K562 (cell line): Measurements from ENCODE around the gene PSMD1. TPM values are rescaled to one million over a fixed set of nuclear protein-coding genes. Genes with fewer than 3 reads are reported as not detected.
A peak's percentile ranks its signal among the peaks of the same experiment; 100 is the strongest.

Source experiments
- AFF1 ChIP-seq, 2 experiments: fragments of 450-650 bp; IDR thresholded peaks; 2 replicates each; pipeline ENCODE4 v1.6.1; 2018; ENCODE audit warnings: mild to moderate bottlenecking in 2 of 2, low read depth in 1 of 2; ENCODE audit not compliant: partially characterized antibody in 2 of 2
- CCAR2 ChIP-seq: fragments of 200-400 bp; formaldehyde crosslinking; IDR thresholded peaks from 2 replicates; pipeline ENCODE4 v1.6.1; 2017; ENCODE audit warnings: mild to moderate bottlenecking, low read depth, low read length
- CREB3L1 ChIP-seq: fragments of 450-650 bp; IDR thresholded peaks from 2 replicates; pipeline ENCODE4 v1.6.1; 2014; ENCODE audit warnings: low read depth, mild to moderate bottlenecking, moderate library complexity, borderline replicate concordance
- HMGXB4 ChIP-seq: sonication (generic); formaldehyde crosslinking; IDR thresholded peaks from 2 replicates; pipeline ENCODE4 v1.8.1; 2023; ENCODE audit warnings: mild to moderate bottlenecking, missing genetic modification reagents
- HNRNPL ChIP-seq: fragments of 200-400 bp; formaldehyde crosslinking; IDR thresholded peaks from 2 replicates; pipeline ENCODE4 v1.6.1; 2017; ENCODE audit warnings: low read depth, mild to moderate bottlenecking, low read length
- LARP7 ChIP-seq: fragments of 450-650 bp; IDR thresholded peaks from 2 replicates; pipeline ENCODE4 v1.6.1; 2016
- MCM3 ChIP-seq: fragments of 450-650 bp; IDR thresholded peaks from 2 replicates; pipeline ENCODE4 v1.6.1; 2016
- MYC ChIP-seq, 2 experiments: fragments of 250-450 bp in 1 of 2; sonication (Bioruptor Pico) in 1 of 2; IDR thresholded peaks; 2 replicates each; pipeline versions ENCODE4 v1.5.1 to v1.6.1; 2012 to 2021; ENCODE audit warnings: low read depth in 2 of 2, borderline replicate concordance in 1 of 2, improper control_type of control experiment in 1 of 2, low read length in 1 of 2, mild to moderate bottlenecking in 1 of 2, moderate library complexity in 1 of 2
- NBN ChIP-seq: fragments of 450-650 bp; IDR thresholded peaks from 2 replicates; pipeline ENCODE4 v1.6.1; 2016; ENCODE audit warnings: low read depth, mild to moderate bottlenecking
- NFE2L1 ChIP-seq: fragments of 450-650 bp; IDR thresholded peaks from 2 replicates; pipeline ENCODE4 v1.6.1; 2016; ENCODE audit warnings: missing genetic modification characterization, low read depth, mild to moderate bottlenecking, missing compliant biosample characterization, moderate library complexity, borderline replicate concordance
- POLR2G ChIP-seq: fragments of 200-400 bp; formaldehyde crosslinking; IDR thresholded peaks from 2 replicates; pipeline ENCODE4 v1.6.1; 2017; ENCODE audit warnings: low read depth, mild to moderate bottlenecking, antibody characterized with exemption, low read length, moderate library complexity
- RNF2 ChIP-seq: sonication (generic); IDR thresholded peaks from 2 replicates; pipeline ENCODE4 v1.6.1; 2016
- SMC3 ChIP-seq: conservative IDR thresholded peaks from 2 replicates; pipeline ENCODE4 v1.6.1; 2011; ENCODE audit warnings: low read depth, low read length, improper control_type of control experiment; ENCODE audit not compliant: insufficient read depth
- SRSF3 ChIP-seq: fragments of 200-400 bp; formaldehyde crosslinking; IDR thresholded peaks from 2 replicates; pipeline ENCODE4 v1.6.1; 2016; ENCODE audit warnings: mild to moderate bottlenecking, low read length, moderate library complexity; ENCODE audit not compliant: insufficient read depth
- TEAD4 ChIP-seq, 2 experiments: sonication (generic) in 1 of 2; formaldehyde crosslinking in 1 of 2; IDR thresholded peaks; 2 replicates each; pipeline versions ENCODE4 v1.6.1 to v1.8.0; 2012 to 2022; ENCODE audit warnings: borderline replicate concordance in 1 of 2, inconsistent platforms in 1 of 2, low read length in 1 of 2, mild to moderate bottlenecking in 1 of 2, missing genetic modification reagents in 1 of 2
- TGIF2 ChIP-seq: sonication (generic); formaldehyde crosslinking; IDR thresholded peaks from 2 replicates; pipeline ENCODE4 v1.8.1; 2022; ENCODE audit warnings: mild to moderate bottlenecking, missing genetic modification reagents, moderate library complexity
- WHSC1 ChIP-seq: IDR thresholded peaks from one replicate; pipeline ENCODE4 v1.6.1; 2012; ENCODE audit warnings: low read length, control low read depth, inconsistent platforms
- polyA plus RNA-seq, 8 experiments: library from polyadenylated mRNA; depleted of rRNA in 4 of 8; stranded (reverse) in 5 of 8; unstranded in 3 of 8; fragments of >200 nt; fragmentation: Nextera tagmentation in 2 of 8; fragmentation: Illumina TruSeq in 1 of 8; extraction: Ambion mirVana in 2 of 8; extraction: Trizol in 1 of 8; gene quantifications; 2 replicates each; pipeline versions ENCODE4 v1.2.1 to v1.2.3, GENCODE V29; 2011 to 2014; ENCODE audit warnings: inconsistent platforms in 1 of 8, missing spikeins in 1 of 8
- total RNA-seq, 7 experiments: library from RNA; depleted of rRNA in 6 of 7; stranded (reverse); fragments of >200 nt in 6 of 7; fragmentation: Illumina TruSeq in 2 of 7; extraction: Trizol in 2 of 7; gene quantifications; 2 replicates each; pipeline versions ENCODE4 v1.2.1 to v1.2.3, GENCODE V29; 2011 to 2021; ENCODE audit warnings: low replicate concordance in 1 of 7
- TF ChIP-seq, protein P1 (sequence below): sonication (generic); formaldehyde crosslinking; IDR thresholded peaks from 2 replicates; pipeline ENCODE4 v1.8.0; 2022; ENCODE audit warnings: mild to moderate bottlenecking, missing genetic modification reagents

The PSMD1 gene
- total and polyA plus RNA-seq, 9 of the 15 experiments (the other 6 are each of a cell fraction or from before 2014, with no cell fraction given) = 100 to 257 (median 147) TPM

- TF ChIP-seq TEAD4 (IDR thresholded peaks at IDR 0.05; ENCODE audit: low read length) (no peak), TEAD4 (CRISPR knock-in tag; IDR thresholded peaks at IDR 0.05; ENCODE audit: borderline replicate concordance) (no peak), TGIF2 (CRISPR knock-in tag) (no peak), AFF1 (IDR thresholded peaks at IDR 0.05; ENCODE audit: low read depth in 1 of 2, partially characterized antibody in 2 of 2) (no peak), MYC (IDR thresholded peaks at IDR 0.05; ENCODE audit: low read depth, low read length) (peak; percentile 29; the same call in 1 of the 2 replicates), MYC (CRISPR knock-in tag; IDR thresholded peaks at IDR 0.05; ENCODE audit: borderline replicate concordance, low read depth) (no peak), POLR2G (peak; percentile 85), NBN (no peak), SRSF3 (no peak), NFE2L1 (tag) (no peak), CREB3L1 (no peak), HMGXB4 (CRISPR knock-in tag) (peak; percentile 67; the same call in 1 of the 2 replicates), WHSC1 (no peak), LARP7 (no peak), CCAR2 (no peak), RNF2 (no peak), SMC3 (0 out of 2 replicates have a peak, but pooled peaks have one; percentile 4), MCM3 (no peak), HNRNPL (no peak)
- TF ChIP-seq, protein P1, sequence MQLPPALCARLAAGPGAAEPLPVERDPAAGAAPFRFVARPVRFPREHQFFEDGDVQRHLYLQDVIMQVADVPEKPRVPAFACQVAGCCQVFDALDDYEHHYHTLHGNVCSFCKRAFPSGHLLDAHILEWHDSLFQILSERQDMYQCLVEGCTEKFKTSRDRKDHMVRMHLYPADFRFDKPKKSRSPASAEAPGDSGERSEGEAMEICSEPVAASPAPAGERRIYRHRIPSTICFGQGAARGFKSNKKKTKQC (CRISPR knock-in tag) = peak; percentile 55; the same call in 1 of the 2 replicates
Observed at GRCh38 chr2:231056453-231057416, at the start of gene PSMD1 (continued).
